KMS-11 (cell line): Measurements from ENCODE around the gene PUSL1.

ENCODE experiments used
- H2AFZ ChIP-seq: fragments of 200-600 bp; sonication (generic); 2 replicates; pipeline ENCODE4 v1.6.1; 2016; ENCODE audit warnings: antibody characterized with exemption, mixed run types, low read depth
- H3K27ac ChIP-seq: fragments of 200-600 bp; sonication (generic); 2 replicates; pipeline ENCODE4 v1.6.1; 2016; ENCODE audit warnings: mild to moderate bottlenecking, mixed run types
- H3K27me3 ChIP-seq: fragments of 200-600 bp; sonication (generic); 2 replicates; pipeline ENCODE4 v1.6.1; 2017; ENCODE audit warnings: mild to moderate bottlenecking, low read depth, mixed run types, moderate library complexity; ENCODE audit not compliant: insufficient read depth
- H3K36me3 ChIP-seq: fragments of 200-600 bp; sonication (generic); 2 replicates; pipeline ENCODE4 v1.6.1; 2017; ENCODE audit warnings: mild to moderate bottlenecking, mixed run types; ENCODE audit not compliant: insufficient read depth
- H3K4me1 ChIP-seq: fragments of 200-600 bp; sonication (generic); 2 replicates; pipeline ENCODE4 v1.6.1; 2016; ENCODE audit warnings: mild to moderate bottlenecking, low read depth, mixed run types; ENCODE audit not compliant: poor library complexity, severe bottlenecking
- H3K4me2 ChIP-seq: fragments of 200-600 bp; sonication (generic); 2 replicates; pipeline ENCODE4 v1.7.0; 2016; ENCODE audit warnings: mild to moderate bottlenecking, mixed run types
- H3K4me3 ChIP-seq: fragments of 200-600 bp; sonication (generic); IDR thresholded peaks from 2 replicates; pipeline ENCODE4 v1.6.1; 2017; ENCODE audit warnings: low read depth, low read length, mixed read lengths; ENCODE audit not compliant: insufficient read depth
- H3K79me2 ChIP-seq: fragments of 200-600 bp; sonication (generic); 2 replicates; pipeline ENCODE4 v1.6.1; 2016; ENCODE audit warnings: low read depth, mixed run types; ENCODE audit not compliant: insufficient read depth
- H3K9ac ChIP-seq: fragments of 200-600 bp; sonication (generic); 2 replicates; pipeline ENCODE4 v1.6.1; 2016; ENCODE audit warnings: mild to moderate bottlenecking, mixed run types
- H4K20me1 ChIP-seq: fragments of 200-600 bp; sonication (generic); 2 replicates; pipeline ENCODE4 v1.6.1; 2016; ENCODE audit warnings: mild to moderate bottlenecking, mixed run types; ENCODE audit not compliant: insufficient read depth
- CTCF ChIP-seq: fragments of 200-600 bp; sonication (generic); conservative IDR thresholded peaks from 2 replicates; pipeline ENCODE4 v1.6.1; 2017; ENCODE audit warnings: low read depth, mild to moderate bottlenecking, antibody characterized with exemption, low read length, moderate library complexity, mixed read lengths

PUSL1 gene

GRCh38 chr1:1272341-1273208 is 35.8 kb upstream of the PUSL1 start:
- Histone ChIP-seq H3K4me2 (peak overlapping the region; percentile 100), H3K27me3 (no peaks in the 10 kb centered on the region; the same call in 1 of the 2 replicates), H4K20me1 (peaks cover 4% of the 10 kb centered on the region; the same call in 1 of the 2 replicates), H3K9ac (peak overlapping the region; percentile 70), H3K4me1 (peaks cover 14% of the 10 kb centered on the region), H2AFZ (no peak overlapping the region), H3K4me3 (peak overlapping the region; percentile 62), H3K27ac (0 out of 2 replicates have a peak overlapping the region, but pooled peaks have one; percentile 39), H3K79me2 (peaks cover 56% of the 10 kb centered on the region), H3K36me3 (0 out of 2 replicates have a peak, but pooled peaks cover 3% of the 10 kb centered on the region)
- TF ChIP-seq CTCF = no peak

- H2AFZ ChIP-seq = no peak overlapping the region
- H3K4me2 ChIP-seq = peak overlapping the region; percentile 100
- H3K79me2 ChIP-seq = peaks cover 50% of the 10 kb centered on the region
- H3K9ac ChIP-seq = peak overlapping the region; percentile 70
- H4K20me1 ChIP-seq = peaks cover 4% of the 10 kb centered on the region; the same call in 1 of the 2 replicates
- H3K36me3 ChIP-seq = 0 out of 2 replicates have a peak, but pooled peaks cover 3% of the 10 kb centered on the region
- H3K27ac ChIP-seq = peak overlapping the region; percentile 39
- H3K4me3 ChIP-seq = peak overlapping the region; percentile 62
- H3K27me3 ChIP-seq = no peaks in the 10 kb centered on the region; the same call in 1 of the 2 replicates
- H3K4me1 ChIP-seq = peaks cover 14% of the 10 kb centered on the region
- TF ChIP-seq CTCF = no peak
Measured at GRCh38 chr1:1273209-1273511, 35.2 kb upstream of the PUSL1 start.

- Histone ChIP-seq H3K9ac (peak within 1 kb of the TSS; percentile 70), H3K27ac (peak within 1 kb of the TSS; percentile 39), H3K4me1 (peaks cover 14% of the 10 kb centered on the region), H3K4me2 (peak within 1 kb of the TSS; percentile 100), H3K36me3 (0 out of 2 replicates have a peak, but pooled peaks cover 3% of the 10 kb centered on the region), H4K20me1 (peaks cover 4% of the 10 kb centered on the region; the same call in 1 of the 2 replicates), H3K79me2 (peaks cover 45% of the 10 kb centered on the region), H3K27me3 (no peaks in the 10 kb centered on the region; the same call in 1 of the 2 replicates), H3K4me3 (peak within 1 kb of the TSS; percentile 62), H2AFZ (peak within 1 kb of the TSS; percentile 93)
- TF ChIP-seq CTCF = no peak
Measured at GRCh38 chr1:1273512-1274298, 34.7 kb upstream of the PUSL1 start, which contains the start of gene UBE2J2. Gene UBE2J2 (minus strand): TSS chr1:1273854. CDS start chr1:1267992, 5,862 bp downstream.

GRCh38 chr1:1274299-1274930 is 34.0 kb upstream of the PUSL1 start:
- peak overlapping the region; percentile 62; the same call in 1 of the 2 replicates for H3K9ac ChIP-seq
- peak overlapping the region; percentile 90 for H3K4me2 ChIP-seq
- no peak overlapping the region for H3K27ac ChIP-seq
- H4K20me1 ChIP-seq = peaks cover 4% of the 10 kb centered on the region; the same call in 1 of the 2 replicates
- no peak for TF ChIP-seq CTCF
- peaks cover 40% of the 10 kb centered on the region for H3K79me2 ChIP-seq
- H3K36me3 ChIP-seq = 0 out of 2 replicates have a peak, but pooled peaks cover 3% of the 10 kb centered on the region
- no peaks in the 10 kb centered on the region; the same call in 1 of the 2 replicates for H3K27me3 ChIP-seq
- H2AFZ ChIP-seq = peak overlapping the region; percentile 93
- H3K4me3 ChIP-seq = peak overlapping the region; percentile 59
- peaks cover 14% of the 10 kb centered on the region for H3K4me1 ChIP-seq
